ENCODE data around the gene ABCA12.

ABCA12 gene

GRCh38 chr2:214992911-214993310, 145.5 kb downstream of the ABCA12 start:
- no peak for TF ChIP-seq CTCF (conservative IDR thresholded peaks at IDR 0.05; ENCODE audit: low read depth)
- ChIA-PET POLR2A (ENCODE audit: low non-redundant PET) (no interaction called here), CTCF (interaction anchor here (0.5 kb wide), 1 partner anchor 277 kb away, joined by 6 read pairs; no protein-coding TSS in a partner anchor)
- no peak overlapping the region for H3K27ac ChIP-seq
- DNase-seq (ENCODE audit: low spot score): no peak

DNA sequence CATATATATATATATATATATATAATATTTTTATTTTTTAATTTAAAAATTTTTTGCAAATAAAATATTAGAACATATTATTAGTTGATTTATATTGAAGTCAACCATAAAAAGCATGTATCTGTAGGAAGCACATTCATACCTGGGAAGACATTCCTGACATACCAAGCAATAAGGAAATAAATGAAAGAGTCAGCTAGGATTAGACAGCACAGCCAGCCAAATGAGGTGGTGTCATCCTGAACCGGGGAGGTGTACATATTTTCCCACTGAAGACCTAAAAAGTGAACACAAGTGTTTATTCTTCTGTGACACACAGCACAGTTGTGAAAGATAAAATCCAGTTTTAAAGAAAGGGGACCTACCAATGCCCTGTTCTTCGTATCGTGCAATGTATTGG, 149.2 kb downstream of the ABCA12 start:
- no peak overlapping the region for H3K27ac ChIP-seq
- POLR2A ChIA-PET (ENCODE audit: low non-redundant PET): no interaction called here
- CTCF ChIA-PET: no interaction called here
- DNase-seq (ENCODE audit: low spot score): peak; percentile 13
- TF ChIP-seq CTCF (conservative IDR thresholded peaks at IDR 0.05; ENCODE audit: low read depth): no peak

DNA sequence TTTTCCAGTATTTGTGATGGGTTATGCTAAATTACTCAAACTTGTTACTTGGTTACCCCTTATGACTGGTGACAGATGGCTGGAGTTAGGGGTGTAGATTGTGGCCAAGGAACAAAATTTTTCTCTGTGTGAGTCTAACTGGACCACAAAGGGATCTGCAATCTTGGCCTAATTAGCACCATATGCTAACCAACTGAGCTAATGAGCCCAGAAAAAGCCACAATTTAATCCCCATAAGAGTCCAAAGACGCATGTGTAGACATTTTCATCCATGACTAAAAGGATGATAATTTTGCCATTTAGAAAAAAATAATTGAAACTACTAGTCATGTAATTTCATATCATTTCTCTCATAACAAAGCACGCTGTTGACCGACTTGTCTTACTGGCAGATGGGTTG, 151.2 kb downstream of the ABCA12 start:
- no peak overlapping the region for H3K27ac ChIP-seq
- POLR2A ChIA-PET (ENCODE audit: low non-redundant PET): no interaction called here
- CTCF ChIA-PET: interaction anchor here (0.6 kb wide), 2 partner anchors 869 to 1221 kb away, joined by 3 read pairs; no protein-coding TSS in a partner anchor
- TF ChIP-seq CTCF (conservative IDR thresholded peaks at IDR 0.05; ENCODE audit: low read depth): no peak
- no peak for DNase-seq (ENCODE audit: low spot score)

DNA sequence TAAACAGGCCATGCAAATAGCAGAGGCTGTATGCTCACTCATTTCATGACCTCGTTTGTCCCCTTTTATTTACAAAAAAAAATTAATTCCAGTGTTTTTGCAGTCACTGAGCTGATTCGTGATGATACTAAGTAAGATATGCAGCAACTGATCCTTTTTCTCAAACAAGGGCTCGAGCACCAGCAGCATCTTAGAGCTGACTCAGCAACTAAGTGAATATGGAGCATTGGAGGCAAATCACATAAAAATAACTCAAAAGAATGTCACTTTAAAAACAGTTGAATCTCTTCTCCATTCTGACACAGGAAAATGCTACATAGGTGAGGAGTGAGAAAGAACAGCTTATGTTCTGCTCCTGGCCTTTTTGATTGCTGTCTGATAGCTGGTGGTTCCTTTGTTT, 152.8 kb downstream of the ABCA12 start:
- ChIA-PET CTCF (no interaction called here), POLR2A (ENCODE audit: low non-redundant PET) (no interaction called here)
- no peak for TF ChIP-seq CTCF (conservative IDR thresholded peaks at IDR 0.05; ENCODE audit: low read depth)
- H3K27ac ChIP-seq: no peak overlapping the region
- no peak for DNase-seq (ENCODE audit: low spot score)

GRCh38 chr2:214966420-214966819, 172.0 kb downstream of the ABCA12 start:
- POLR2A ChIA-PET (ENCODE audit: low non-redundant PET): no interaction called here
- DNase-seq (ENCODE audit: low spot score): no peak
- CTCF ChIA-PET: interaction anchor here (0.6 kb wide), 1 partner anchor 270 kb away, joined by 4 read pairs; no protein-coding TSS in a partner anchor
- no peak overlapping the region for H3K27ac ChIP-seq
- no peak for TF ChIP-seq CTCF (conservative IDR thresholded peaks at IDR 0.05; ENCODE audit: low read depth)

DNA sequence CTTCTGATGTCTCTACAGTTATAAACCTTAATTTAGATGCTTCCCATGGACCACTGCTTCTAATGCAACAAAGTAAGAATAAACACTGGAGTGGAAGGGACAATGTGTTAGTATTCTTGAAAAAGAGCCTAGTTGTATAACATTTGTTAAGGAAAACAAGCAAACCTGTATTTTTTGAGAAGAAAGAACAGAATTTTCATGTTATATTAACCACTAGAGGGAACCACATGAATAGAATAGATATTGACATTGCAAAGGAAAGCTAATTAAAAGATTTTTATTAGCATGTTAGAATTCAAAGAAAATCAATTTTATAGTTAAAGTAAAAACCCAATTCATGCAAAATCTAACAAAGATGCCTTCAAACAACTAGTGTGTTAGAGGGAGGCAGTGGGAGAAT, 177.7 kb downstream of the ABCA12 start:
- CTCF ChIA-PET: interaction anchor here (0.5 to 1.9 kb wide), 9 partner anchors 12 to 970 kb away, joined by 3 to 16 read pairs (median 3); partner anchors contain the start of gene ATIC
- peak; percentile 2 for DNase-seq (ENCODE audit: low spot score)
- peak; percentile 35 for TF ChIP-seq CTCF (conservative IDR thresholded peaks at IDR 0.05; ENCODE audit: low read depth)
- POLR2A ChIA-PET (ENCODE audit: low non-redundant PET): no interaction called here
- H3K27ac ChIP-seq: no peak overlapping the region

DNA sequence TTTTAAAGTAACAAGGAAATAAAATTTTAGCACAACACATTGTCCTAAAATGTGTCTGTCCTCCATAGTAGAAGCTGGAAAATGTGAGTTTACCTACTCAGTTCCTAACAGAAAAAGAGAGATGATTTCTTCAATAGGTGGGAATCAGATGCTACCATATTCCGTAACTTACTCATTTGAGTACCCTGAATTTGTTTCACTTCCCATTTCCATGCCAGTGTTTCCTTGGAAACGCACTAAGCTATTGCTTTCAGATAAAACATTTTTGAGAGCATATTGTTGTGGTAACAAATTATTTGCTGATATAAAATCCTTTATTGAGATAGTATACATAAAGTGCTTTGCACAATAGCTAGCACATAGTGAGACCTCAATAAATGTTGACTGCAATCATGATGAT, 191.5 kb downstream of the ABCA12 start:
- no peak for TF ChIP-seq CTCF (conservative IDR thresholded peaks at IDR 0.05; ENCODE audit: low read depth)
- POLR2A ChIA-PET (ENCODE audit: low non-redundant PET): no interaction called here
- H3K27ac ChIP-seq: no peak overlapping the region
- no peak for DNase-seq (ENCODE audit: low spot score)
- CTCF ChIA-PET: no interaction called here
